ENCODE results near the gene GDPD3. TPM values are rescaled to one million over a fixed set of nuclear protein-coding genes. Genes with fewer than 3 reads are reported as not detected.

Gene GDPD3
- total and polyA plus RNA-seq, 2 donors from 2014 or later, result 3.6 to 17.7 TPM

DNA sequence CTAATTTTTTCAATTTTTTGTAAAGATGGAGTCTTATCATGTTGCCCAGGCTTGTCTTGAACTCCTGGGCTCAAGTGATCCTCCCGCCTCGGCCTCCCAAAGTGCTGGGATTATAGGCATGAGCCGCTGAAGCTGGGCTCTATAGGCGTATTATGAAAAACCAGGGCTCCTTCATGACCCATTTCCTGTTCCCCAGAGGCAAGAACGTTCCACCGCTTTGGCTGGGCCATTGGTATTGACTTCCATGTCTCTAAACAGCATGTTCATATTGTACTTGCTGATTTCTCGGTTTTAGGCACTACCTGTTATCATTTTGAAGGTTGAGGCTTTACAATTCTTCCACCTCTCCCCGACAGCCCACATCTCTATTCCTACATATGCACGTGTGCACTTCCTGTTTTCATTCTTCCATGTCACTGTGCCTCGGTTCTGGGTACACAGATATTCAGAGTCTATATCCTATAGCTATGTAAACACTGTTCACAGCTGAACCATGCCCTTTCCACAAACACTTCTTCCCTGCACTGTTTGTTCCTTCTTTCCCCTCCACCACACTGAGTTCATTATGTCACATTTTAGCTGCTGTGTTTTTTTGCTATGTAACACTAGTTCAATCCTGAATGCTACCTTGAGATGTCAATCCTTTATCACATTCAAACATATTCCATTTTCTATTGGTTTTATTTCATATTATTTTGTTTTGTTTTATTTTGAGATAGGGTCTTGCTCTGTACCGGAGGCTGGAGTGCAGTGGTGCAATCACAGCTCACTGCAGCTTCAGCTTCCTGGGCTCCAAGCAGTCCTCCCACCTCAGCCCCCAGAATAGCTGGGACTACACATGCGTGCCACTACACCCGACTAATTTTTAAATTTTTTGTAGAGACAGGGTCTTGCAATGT lies 26.5 kb upstream of the GDPD3 start:
- FAIRE-seq, result no peak
- no peak overlapping the region for H3K27ac ChIP-seq (ENCODE audit: low read depth in 2 of 2, low read length in 2 of 2)
- no peak for TF ChIP-seq CTCF (IDR thresholded peaks at IDR 0.05; ENCODE audit: borderline replicate concordance, extremely low read depth, insufficient read depth)

DNA sequence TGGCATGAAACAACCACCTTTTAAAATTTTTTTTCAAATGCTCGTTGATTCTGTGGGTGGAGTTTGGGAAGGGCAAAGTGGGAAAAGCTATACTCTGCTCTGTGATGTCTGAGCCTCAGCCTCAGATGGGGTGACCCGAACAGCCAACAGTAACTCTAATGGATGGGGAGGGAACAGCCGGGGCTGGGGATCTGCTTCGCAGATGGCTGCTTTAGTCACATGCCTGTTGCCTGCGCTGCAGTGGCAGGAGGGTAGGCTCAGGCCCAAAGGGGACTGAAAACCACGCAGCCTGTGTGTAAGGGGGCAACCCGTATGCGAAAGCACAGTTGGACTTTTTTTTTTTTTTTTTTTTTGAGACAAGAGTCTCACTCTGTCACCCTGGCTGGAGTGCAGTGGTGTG lies 24.6 kb upstream of the GDPD3 start:
- DNase-seq (no peak), FAIRE-seq (no peak)
- no peak overlapping the region for H3K9ac ChIP-seq (ENCODE audit: low read length in 3 of 3)
- no peaks in the 10 kb centered on the region for H3K36me3 ChIP-seq (ENCODE audit: control insufficient read depth in 2 of 3, insufficient read depth in 3 of 3, low read length in 3 of 3)
- no peaks in the 10 kb centered on the region for H3K27me3 ChIP-seq (ENCODE audit: control insufficient read depth, insufficient read depth, low read length)
- intact Hi-C loops (cut with DNase I), result no loop called here
- no peak overlapping the region for H3K4me3 ChIP-seq (ENCODE audit: low read length in 3 of 3)
- H3K27ac ChIP-seq (ENCODE audit: low read depth in 2 of 2, low read length in 2 of 2), result no peak overlapping the region
- H3K4me1 ChIP-seq (ENCODE audit: control insufficient read depth in 2 of 3, insufficient read depth in 2 of 3, low read depth in 1 of 3, low read length in 3 of 3), result no peaks in the 10 kb centered on the region
- H3K9me3 ChIP-seq (ENCODE audit: control insufficient read depth in 2 of 3, insufficient read depth in 1 of 3, low read length in 3 of 3), result no peaks in the 10 kb centered on the region
- TF ChIP-seq CTCF (IDR thresholded peaks at IDR 0.05; ENCODE audit: borderline replicate concordance, extremely low read depth, insufficient read depth), result no peak

More for the DNA sequence above, 26.5 kb upstream of the GDPD3 start:
- no peak overlapping the region for H3K4me3 ChIP-seq (ENCODE audit: low read length in 3 of 3)
- H3K36me3 ChIP-seq (ENCODE audit: control insufficient read depth in 2 of 3, insufficient read depth in 3 of 3, low read length in 3 of 3), result no peaks in the 10 kb centered on the region
- no peak overlapping the region for H3K9ac ChIP-seq (ENCODE audit: low read length in 3 of 3)
- H3K4me1 ChIP-seq (ENCODE audit: control insufficient read depth in 2 of 3, insufficient read depth in 2 of 3, low read depth in 1 of 3, low read length in 3 of 3), result no peaks in the 10 kb centered on the region
- intact Hi-C loops (cut with DNase I), result no loop called here
- no peaks in the 10 kb centered on the region for H3K9me3 ChIP-seq (ENCODE audit: control insufficient read depth in 2 of 3, insufficient read depth in 1 of 3, low read length in 3 of 3)
- no peaks in the 10 kb centered on the region for H3K27me3 ChIP-seq (ENCODE audit: control insufficient read depth, insufficient read depth, low read length)
- no peak for DNase-seq

DNA sequence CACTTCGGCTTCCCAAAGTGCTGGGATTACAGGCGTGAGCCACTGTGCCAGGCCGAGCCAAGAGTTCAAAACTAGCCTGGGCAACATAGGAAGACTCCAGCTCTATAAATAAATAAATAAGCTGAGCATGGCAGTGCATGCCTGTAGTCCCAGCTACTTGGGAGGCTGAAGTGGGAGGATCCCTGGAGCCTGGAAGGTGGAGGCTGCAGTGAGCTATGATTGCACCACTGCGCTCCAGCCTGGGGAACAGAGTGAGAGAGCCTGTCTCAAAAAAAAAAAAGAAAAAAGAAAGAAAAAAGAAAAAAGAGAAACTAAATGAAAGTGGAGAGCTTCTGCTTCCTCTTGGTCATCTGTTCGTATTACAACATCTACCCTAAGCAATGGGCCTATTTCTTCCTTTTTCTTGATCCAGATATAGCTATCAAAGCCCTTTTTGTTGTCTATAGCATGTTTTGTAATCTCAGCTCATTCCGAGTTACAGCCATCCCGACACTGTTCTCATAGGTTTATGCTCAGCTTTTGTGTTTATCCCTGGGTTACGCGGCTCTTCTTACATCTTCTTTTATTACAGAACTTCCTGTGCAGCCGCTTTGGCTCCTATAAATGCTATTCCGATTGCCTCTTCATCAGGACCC lies 23.8 kb upstream of the GDPD3 start:
- H3K9ac ChIP-seq (ENCODE audit: low read length in 3 of 3), result no peak overlapping the region
- DNase-seq, result no peak
- no peak for FAIRE-seq
- H3K27ac ChIP-seq (ENCODE audit: low read depth in 2 of 2, low read length in 2 of 2), result no peak overlapping the region
- no peak overlapping the region for H3K4me3 ChIP-seq (ENCODE audit: low read length in 3 of 3)
- no peaks in the 10 kb centered on the region for H3K27me3 ChIP-seq (ENCODE audit: control insufficient read depth, insufficient read depth, low read length)
- intact Hi-C loops (cut with DNase I), result no loop called here
- no peaks in the 10 kb centered on the region for H3K9me3 ChIP-seq (ENCODE audit: control insufficient read depth in 2 of 3, insufficient read depth in 1 of 3, low read length in 3 of 3)
- no peak for TF ChIP-seq CTCF (IDR thresholded peaks at IDR 0.05; ENCODE audit: borderline replicate concordance, extremely low read depth, insufficient read depth)
- no peaks in the 10 kb centered on the region for H3K4me1 ChIP-seq (ENCODE audit: control insufficient read depth in 2 of 3, insufficient read depth in 2 of 3, low read depth in 1 of 3, low read length in 3 of 3)
- H3K36me3 ChIP-seq (ENCODE audit: control insufficient read depth in 2 of 3, insufficient read depth in 3 of 3, low read length in 3 of 3), result no peaks in the 10 kb centered on the region

Data from kidney (tissue), 14 donors.